Activated CD4-positive, alpha-beta T cell treated with anti-CD3 and anti-CD28 coated beads, Interleukin-2, Interleukin-6, amounts not matched to agents 100 ng/mL and 50 ng/mL, durations not matched to agents 16 hours and 8 hours (primary cell): Measurements from ENCODE around the gene ZNG1F.
"Not testable (repeated sequence)": the region's sequence is repeated elsewhere in the genome, so short reads cannot be mapped to it uniquely, and the experiment has no call there.

Experiments
- DNase-seq: peaks from one replicate; pipeline ENCODE4 v3.0.0-alpha.2; 2020

Gene ZNG1F

DNA sequence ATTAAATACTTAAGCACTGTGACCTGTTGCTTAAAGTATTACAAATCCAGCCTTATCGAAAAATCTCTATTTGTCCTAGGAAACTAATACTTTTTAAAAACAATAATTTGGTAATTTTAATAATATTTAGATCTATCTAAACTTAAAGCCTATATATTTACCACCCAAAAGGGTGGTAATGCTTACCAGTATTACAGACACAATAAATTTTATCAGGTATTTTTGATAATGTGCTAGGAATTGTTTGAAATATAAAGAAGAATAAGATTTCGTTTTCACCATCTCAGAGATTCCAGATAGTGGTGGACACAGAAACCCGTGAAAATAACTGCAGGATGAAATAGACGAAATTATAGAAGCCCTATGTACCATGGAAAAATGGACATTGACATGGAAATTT, 68.4 kb downstream of the ZNG1F start:
- DNase-seq: not testable (repeated sequence)

DNA sequence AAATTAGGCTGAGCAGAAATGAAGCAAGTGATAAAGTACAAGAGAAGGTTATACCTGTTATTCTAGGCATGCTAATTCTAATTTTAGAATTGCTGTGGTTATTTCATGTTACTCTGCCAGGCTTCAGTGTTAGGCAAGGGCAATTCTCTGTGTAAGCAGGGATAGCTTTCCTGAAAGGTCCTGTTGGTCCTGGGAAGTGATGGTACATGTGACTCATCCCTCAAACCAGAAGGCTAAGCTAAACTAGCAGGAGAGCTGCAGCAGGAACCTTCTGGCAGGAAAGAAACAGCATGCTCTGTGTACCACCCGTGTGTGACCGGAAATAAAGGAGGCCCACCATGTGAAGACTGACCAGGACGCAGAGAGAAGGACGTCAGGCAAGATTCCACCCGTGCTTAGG, 69.4 kb downstream of the ZNG1F start:
- DNase-seq: not testable (repeated sequence)

DNA sequence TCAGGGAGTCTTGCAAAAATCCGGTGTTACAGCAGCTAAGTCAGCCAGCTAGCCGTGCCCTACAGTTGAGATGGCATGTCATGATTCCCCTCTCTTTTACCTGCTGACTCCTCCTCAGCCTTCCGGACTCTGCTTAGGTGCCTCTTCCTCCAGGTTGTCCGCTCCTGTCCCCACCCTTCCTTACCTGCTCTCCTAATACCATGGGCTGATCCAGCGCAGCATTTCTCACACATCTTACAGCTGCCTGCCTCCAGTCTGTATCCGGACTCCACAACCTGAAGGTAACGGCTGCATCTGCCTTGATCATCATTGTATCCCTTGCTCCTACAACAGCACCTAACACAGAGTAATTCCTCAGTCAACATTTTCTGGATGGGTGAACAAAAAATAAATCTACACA, 69.8 kb downstream of the ZNG1F start:
- not testable (repeated sequence) for DNase-seq

DNA sequence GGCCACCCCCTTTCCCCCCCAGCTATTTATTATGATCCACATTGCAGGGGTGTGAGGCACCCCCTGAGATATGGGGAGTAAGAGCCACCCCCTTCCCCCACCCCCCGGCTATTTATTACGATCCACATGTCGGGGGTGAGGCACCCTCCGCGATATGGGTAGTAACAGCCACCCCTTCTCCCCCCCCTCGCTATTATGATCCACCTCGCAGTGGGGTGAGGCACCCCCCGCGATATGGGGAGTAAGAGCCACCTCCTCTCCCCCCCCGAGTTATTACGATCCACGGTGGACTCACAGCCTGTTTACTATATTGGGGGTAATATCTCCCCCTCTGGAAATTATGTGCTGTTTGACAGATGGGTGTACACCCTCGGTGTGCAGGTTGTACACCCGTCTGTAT, 75.8 kb downstream of the ZNG1F start:
- not testable (repeated sequence) for DNase-seq

DNA sequence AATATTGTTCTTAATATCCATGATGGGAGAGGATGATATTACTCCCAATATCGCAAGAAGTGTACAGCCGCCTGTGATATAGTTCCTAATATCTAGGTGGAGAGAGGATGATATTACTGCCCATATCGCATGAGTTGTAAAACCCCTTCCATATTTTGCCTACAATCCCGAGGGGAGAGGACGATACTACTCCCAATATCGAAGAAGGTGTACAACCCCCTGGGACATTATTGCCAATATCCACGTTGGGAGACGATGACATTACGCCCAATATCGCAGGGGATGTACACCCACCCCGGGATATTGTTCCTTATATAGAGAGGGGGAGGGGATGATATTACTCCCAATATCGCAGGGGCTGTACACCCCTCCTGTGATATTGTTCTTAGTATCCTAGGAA, 77.7 kb downstream of the ZNG1F start:
- DNase-seq: not testable (repeated sequence)

DNA sequence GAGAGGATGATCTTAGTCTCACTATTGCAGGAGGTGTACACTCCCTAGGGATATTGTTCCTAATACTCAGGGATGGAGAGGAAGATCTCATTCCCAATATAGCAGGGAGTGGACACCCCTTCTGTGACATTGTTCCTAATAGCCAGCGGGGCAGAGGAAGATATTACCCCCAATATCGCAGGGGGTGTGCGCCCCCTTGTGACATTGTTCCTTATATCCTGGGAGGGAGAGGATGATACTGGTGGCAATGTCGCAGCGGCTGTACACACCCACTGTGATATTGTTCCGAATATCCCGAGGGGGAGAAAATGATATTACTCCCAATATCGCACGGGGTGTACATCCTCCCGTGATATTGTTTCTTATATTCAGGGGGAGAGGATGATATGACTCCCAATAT, 78.2 kb downstream of the ZNG1F start:
- peak; percentile 17 for DNase-seq

DNA sequence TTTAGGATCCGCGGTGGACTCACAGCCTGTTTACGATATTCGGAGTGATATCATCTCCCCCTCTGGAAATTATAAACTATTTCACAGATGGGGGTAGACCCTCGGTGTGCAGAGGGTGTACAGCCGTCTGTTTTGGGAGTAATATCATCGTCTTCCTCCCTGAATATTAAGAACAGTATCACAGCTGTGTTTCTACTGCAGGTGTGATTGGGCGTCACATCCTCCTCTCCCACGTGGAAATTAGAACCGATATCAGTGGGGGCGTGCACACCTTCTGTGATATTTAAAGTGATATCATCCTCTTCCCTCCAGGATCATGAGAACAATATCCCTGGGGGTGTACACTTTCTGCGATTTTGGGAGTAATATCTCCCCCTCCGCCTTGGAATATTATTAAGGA, 79.9 kb downstream of the ZNG1F start:
- peak; percentile 16 for DNase-seq

DNA sequence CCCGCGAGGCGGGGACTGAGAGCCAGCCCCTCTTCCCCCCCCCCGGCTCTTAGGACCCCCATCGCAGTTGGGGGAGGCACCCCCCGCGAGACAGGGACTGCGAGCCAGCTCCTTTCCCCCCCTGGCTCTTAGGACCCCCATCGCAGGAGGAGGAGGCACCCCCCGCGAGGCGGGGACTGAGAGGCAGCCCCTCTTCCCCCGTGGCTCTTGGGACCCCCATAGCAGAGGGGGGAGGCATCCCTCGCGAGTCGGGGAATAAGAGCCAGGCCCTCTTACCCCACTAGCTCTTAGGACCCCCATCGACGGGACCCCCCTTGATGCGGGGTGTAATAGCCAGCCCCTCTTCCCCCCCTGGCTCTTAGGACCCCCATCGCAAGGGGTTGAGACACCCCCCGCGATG, 80.3 kb downstream of the ZNG1F start:
- DNase-seq: not testable (repeated sequence)

DNA sequence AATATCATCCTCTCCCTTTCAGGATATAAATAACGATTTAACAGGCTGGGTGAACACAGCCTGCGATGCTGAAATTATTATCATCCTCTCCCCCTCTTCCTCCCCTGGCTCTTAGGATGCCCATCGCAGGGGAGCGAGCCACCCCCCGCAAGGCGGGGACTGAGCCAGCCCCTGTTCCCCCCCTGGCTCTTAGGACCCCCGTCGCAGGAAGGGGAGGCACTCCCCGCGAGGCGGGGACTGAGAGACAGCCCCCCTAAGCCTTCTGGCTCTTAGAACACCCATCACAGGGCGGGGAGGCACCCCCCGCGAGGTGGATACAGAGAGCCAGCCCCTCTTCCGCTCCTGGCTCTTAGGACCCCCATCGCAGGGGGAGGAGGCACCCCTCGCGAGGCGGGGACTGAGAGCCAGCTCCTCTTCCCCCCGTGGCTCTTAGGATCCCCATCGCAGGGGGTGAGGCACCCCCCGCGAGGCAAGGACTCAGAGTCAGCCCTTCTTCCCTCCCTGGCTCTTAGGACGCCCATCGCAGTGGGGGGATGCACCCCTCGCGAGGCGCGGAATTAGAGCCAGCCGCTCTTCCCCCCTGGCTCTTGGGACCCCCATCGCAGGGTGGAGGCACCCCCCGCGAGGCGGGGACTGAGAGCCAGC, 82.5 kb downstream of the ZNG1F start:
- DNase-seq: not testable (repeated sequence)

DNA sequence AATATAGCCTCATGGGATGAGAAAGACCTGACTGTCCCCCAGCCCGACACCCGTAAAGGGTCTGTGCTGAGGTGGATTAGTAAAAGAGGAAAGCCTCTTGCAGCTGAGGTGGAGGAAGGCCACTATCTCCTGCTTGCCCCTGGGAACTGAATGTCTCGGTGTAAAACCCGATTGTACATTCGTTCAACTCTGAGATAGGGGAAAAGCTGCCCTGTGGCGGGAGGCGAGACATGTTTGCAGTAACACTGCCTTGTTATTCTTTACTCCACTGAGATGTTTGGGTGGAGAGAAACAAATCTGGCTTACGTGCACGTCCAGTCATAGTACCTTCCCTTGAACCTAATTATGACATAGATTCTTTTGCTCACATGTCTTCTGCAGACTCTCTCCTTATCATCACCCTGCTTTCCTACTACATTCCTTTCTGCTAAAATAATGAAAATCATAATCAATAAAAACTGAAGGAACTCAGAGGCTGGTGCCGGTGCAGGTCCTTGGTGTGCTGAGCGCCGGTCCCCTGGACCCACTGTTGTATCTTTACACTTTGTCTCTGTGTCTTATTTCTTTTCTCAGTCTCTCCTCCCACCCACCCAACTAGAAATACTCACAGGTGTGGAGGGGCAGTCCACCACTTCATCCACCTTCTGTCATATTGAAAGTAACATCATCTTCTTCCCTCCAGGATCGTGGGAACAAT, 83.4 kb downstream of the ZNG1F start:
- DNase-seq: not testable (repeated sequence)

DNA sequence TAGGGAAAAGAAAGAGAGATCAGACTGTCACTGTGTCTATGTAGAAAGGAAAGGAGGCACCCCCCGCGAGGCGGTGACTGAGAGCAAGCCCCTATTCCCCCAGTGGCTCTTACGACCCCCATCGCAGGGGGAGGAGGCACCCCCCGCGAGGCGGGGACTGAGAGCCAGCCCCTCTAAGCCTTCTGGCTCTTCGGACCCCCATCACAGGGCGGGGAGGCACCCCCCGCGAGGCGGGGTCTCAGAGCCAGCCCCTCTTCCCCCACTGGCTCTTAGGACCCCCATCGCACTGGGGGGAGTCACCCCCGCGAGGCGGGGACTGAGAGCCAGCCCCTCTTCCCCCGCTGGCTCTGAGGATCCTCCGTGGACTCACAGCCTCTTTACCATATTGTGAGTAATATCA, 84.6 kb downstream of the ZNG1F start:
- not testable (repeated sequence) for DNase-seq

DNA sequence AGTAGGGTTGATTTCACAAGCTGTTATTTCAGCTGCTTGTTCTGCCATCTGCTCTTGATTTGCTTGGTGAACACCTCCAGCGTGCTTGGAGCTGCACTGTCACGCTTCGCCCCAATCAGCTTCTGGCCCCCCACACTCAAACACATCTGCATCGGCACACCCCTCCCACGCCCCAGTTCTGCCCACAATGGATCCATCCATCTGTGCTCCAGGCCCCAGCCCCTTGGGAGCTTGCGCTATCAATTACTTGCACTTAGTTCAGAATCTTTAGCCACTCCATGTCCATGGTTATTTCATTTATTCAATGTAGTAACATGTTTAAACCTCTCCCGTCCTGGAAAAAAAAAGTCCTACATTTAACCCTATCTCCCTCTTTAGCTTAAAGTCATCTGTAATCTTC, 88.6 kb downstream of the ZNG1F start:
- DNase-seq: not testable (repeated sequence)

DNA sequence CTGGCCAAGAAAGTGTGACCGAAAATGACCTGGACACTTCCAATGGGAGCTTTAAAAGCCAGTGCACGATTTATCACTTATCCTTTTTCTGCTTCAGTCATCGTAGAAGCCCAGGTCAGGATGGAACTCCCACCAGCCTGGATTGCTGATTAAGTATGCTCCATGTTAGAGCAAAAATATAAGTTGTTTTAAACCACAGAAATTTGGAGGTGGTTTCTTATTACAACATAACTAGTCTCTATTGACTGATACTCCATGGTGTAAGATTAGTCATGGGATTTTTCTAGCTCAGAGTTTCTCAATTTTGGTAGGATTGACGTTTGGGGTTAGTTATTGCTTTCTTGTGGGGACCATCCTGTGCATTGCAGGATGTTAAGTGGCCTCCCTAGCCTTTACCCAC, 90.4 kb downstream of the ZNG1F start:
- peak; percentile 39 for DNase-seq

DNA sequence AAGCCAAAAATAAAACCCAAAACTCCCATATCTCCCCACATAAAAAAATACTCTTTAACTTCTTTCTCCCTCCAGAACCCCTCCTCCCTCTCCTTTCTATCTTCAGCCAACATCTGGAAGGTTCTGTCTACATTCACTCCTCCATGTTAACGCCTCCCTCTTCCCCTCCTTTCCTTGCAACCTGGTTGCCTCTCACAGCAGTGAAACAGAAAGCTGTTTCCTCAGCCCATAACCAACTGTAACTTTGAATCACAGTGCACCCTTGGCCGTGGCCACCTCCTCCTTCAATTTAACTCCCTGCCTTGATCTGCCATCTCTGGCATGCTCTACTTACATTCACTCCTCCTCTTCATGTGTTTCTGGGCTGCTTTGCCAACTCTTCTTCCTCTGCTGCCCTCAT, 94.1 kb downstream of the ZNG1F start:
- DNase-seq: not testable (repeated sequence)

DNA sequence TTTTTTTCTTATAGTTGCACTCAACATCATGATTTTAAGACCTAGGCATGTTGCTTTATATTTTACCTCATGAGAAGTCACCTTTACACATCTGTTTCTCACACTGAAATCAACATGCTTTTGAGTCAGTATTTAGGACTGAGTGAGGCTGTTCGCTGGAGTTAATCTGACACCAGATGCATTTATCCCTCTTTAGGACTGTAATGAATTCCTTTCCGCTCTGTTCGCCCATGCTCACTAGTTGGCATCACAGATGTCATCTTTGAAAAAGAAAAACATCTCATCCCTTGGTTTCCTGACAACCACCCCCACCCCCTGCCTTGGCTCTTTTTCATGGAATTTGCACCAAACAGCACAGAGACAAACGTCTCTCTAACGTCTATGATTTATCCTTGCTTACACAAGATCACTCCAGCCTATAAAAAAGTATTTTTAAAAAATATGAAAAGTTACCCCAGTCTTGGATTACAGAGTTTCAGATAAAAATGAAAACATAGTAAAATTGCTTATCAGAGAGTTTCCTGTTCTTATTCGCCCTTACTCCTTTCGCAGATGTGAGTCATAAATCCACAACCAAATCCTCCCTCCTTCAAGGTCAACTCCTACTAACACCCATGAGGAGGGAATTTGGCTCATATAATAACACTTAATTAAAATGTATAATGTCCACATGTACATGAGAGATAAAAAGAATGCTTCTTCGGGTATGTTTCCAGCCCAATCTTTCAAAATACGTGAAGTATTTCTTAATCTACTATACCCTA, 94.9 kb downstream of the ZNG1F start:
- not testable (repeated sequence) for DNase-seq

DNA sequence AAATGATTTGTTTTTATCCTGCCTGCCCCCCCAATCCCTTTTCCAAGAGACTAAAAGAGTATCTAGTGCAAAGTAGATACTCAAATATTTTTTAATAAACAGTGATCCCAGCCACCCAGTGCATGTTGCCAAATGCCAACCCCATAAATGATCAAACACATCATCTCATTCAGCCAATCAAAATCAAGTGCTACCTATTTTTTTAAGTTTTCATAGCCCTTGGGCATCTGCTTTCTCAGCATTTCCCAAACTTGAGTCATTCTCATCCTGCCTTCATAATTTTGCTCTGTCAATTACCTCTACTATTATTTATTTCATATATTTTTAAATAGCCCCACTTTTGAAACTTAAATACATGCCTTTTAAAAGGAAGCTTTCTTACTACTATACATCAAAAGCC, 98.2 kb downstream of the ZNG1F start:
- DNase-seq: not testable (repeated sequence)

DNA sequence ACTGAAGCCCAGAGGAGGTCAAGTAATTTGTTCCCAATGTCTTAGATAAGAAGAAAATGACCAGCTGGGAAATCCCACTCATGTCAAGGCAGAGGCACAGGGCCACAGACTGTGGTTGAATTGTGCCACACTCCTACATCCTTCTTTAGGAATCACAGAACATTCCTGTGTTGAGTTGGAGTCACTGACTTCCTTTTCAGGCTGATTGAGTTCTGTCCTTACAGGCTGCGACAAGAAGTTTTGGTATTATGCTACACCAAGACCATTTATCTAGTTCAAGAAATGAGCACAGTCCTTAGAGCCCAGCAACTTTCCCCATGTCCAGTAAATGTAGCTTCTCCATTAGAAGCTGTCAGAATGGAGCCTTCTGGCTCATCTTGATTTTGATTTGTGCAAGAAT, 98.7 kb downstream of the ZNG1F start:
- DNase-seq: not testable (repeated sequence)

DNA sequence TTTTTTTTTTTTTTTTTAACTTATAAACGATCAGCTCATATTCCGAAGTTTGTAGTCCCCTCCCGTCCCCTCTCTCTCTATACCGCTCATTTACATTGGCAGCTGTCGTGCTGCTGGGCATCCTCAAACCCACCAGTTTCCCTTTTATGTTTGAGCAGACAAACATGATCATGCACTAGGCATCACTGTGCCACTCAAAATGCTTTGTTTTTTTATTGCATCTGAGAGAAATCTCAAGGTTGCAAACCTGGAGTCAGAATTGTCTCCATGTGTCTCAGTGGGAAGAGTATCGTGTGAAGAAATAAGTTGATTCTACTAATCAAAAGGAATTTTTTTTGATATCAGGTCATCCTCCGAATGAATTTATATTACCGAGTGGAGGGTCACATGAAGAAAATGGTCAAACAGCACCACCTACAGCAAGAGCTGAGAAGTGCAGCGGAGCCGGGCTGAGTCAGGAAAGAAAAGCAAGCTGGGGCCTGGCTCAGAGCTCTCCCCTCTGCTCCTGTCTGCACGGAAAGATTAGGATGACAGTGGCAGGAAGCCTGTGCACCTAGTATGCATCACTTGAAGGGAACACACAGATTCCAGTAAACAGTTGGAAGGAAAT, 100.6 kb downstream of the ZNG1F start:
- DNase-seq: not testable (repeated sequence)

DNA sequence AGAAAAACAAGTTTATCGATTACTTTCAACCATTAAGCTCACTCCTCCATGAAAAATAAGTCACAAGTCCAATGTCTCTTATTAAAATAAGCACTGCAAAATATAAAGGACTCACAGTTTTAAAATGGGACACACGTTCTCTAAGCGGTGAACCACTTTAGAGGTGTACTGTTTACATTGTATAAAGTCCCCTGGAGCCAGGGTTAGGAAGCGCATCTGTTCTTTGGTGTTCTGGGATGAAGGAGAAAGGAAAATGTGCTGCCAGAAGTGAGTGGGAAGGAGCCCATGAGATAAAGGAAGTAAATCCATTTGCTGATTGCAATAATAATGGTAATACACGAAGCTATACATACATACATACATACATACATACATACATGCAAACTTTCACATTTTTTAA, 101.2 kb downstream of the ZNG1F start:
- not testable (repeated sequence) for DNase-seq

DNA sequence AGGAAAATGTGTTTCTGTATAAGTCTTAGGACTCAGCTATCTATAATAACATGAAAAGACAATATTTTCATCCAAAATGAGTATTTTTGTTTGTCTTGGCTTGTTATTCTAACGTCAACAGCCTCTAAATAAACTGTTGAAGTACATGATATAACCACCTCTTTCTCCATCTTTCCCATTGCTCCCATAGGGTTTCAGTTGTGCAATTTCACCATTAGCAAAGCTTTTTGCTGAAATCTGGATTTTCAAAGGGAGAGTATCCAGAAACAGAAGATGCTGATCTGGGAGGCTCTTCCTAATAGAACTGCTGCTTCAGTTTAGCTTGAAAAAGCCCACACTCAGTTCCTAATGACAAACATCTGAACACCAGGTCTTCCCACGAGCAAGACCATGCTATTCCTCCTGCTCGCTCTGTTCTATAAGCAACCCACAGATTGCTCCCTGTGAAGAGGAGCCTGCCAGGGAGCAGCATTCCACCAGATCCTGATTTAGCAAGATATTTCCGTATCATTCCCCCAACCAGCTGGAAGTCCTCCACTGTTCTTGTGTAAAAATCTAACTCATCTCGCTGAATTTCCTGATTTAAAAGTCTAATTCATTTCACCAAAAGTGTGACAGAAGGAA, 101.8 kb downstream of the ZNG1F start:
- DNase-seq: not testable (repeated sequence)

DNA sequence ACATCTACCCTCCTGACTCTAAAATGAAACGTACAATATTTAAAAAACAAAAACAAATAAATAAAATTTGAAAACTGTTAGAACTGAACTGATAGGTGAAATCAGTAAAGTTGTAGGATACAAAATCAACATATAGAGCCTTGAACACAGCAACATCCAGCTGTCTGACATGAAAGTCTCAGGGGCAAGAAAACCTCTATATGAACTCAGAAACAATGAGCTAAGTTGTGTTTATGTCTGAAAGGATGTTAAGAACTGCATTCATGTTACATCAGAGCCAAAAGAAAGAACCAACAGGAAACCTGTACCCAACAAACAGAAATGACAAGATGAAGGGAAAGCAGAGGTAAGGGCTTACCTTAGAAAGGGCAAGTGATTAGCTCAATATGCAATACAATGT, 102.4 kb downstream of the ZNG1F start:
- not testable (repeated sequence) for DNase-seq

DNA sequence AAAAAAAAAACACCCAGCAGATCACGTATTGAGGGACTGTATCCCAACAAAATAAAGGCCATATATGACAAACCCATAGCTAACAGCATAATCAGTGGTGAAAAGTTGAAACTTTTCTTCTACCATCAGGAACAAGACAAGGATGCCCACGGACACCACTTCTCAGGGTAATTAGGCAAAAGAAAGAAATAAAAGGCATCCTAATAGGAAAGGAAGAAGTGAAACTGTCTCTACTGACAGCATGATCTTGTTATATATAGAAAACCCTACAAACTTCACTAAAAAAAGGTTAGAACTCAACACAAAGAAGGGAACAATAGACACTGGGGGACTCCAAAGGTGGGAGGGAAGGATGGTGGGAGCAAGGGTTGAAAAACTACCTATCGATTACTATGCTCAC, 102.9 kb downstream of the ZNG1F start:
- not testable (repeated sequence) for DNase-seq

DNA sequence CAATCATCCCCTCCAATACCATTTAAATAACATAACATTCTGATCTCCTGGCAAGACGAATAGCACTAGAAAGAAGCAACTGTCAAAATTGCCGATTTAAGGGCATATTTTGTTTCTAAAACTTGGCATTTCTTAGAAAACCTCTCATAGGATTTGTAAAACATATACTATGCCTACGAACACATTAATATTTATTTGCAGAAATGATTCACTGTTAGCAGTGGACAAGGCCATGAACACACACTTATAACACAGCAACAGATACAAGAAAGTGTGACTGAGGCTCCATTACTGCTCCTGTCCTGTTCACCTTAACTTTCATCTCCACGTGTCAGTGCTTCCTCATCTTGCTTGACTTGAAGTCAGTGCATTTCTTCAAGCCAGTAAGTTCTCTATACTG, 106.8 kb downstream of the ZNG1F start:
- not testable (repeated sequence) for DNase-seq
